HCT116 (cell line): ENCODE results near the gene SBF2. TPM values are rescaled to one million over a fixed set of nuclear protein-coding genes. Genes with fewer than 3 reads are reported as not detected.
"Not testable (repeated sequence)": the region's sequence is repeated elsewhere in the genome, so short reads cannot be mapped to it uniquely, and the experiment has no call there.

Experiments
- ATAC-seq: fragments of 200-7000 bp; cut with Tn5 transposase; 2 replicates; pipeline ENCODE4 v1.9.1; 2020; ENCODE audit warnings: mild to moderate bottlenecking, moderate library complexity
- BruUV-seq: library from RNA; stranded (reverse); fragments of 400-500 nt; replicated peaks from 2 replicates; lab custom pipeline; 2021; lab: Mats Ljungman, UMichigan
- CTCF ChIA-PET: fragments of 300-600 bp; sonication (Branson Sonifier 250); formaldehyde crosslinking; loops from one replicate; lab custom pipeline; 2021; ENCODE audit warnings: antibody characterized with exemption; lab: Charles Lee
- POLR2A ChIA-PET: fragments of 300-600, 350-600 bp; sonication (Branson Sonifier 250); formaldehyde crosslinking; loops from one replicate; lab custom pipeline; 2021; ENCODE audit warnings: antibody characterized with exemption; lab: Charles Lee
- RAD21 ChIA-PET, 2 experiments: fragments of 300-600 bp; sonication (Branson Sonifier 250); formaldehyde crosslinking; loops; one replicate each; lab custom pipeline; 2023; ENCODE audit warnings: low total read pairs in 2 of 2; ENCODE audit not compliant: uncharacterized antibody in 2 of 2, unreplicated experiment in 2 of 2, low non-redundant PET in 1 of 2; lab: Charles Lee
- DNase-seq: peaks from one replicate; pipeline ENCODE4 v3.0.0-alpha.2; 2010; ENCODE audit warnings: low read depth, low spot score
- H2AFZ ChIP-seq: fragments of 200-600 bp; shearing (Covaris generic), sonication (generic); 2 replicates; pipeline ENCODE4 v1.6.1; 2017; ENCODE audit warnings: low read depth, mixed run types, mixed read lengths, antibody characterized with exemption, low read length; ENCODE audit not compliant: poor library complexity, severe bottlenecking
- H3K27ac ChIP-seq: 2 replicates; pipeline ENCODE4 v1.5.1; 2012; ENCODE audit warnings: low read depth, low read length
- H3K27me3 ChIP-seq: fragments of 200-600 bp; sonication (generic); 2 replicates; pipeline ENCODE4 v1.6.1; 2016; ENCODE audit warnings: mixed run types, low read length, mixed read lengths; ENCODE audit not compliant: insufficient read depth
- H3K36me3 ChIP-seq, 2 experiments: fragments of 200-500 bp in 1 of 2; fragments of 200-600 bp in 1 of 2; sonication (Bioruptor generic) in 1 of 2; sonication (generic) in 1 of 2; 2 replicates each; pipeline versions ENCODE4 v1.5.1 to v1.6.1; 2014 to 2016; ENCODE audit warnings: low read length in 2 of 2, inconsistent platforms in 1 of 2, mixed read lengths in 1 of 2, mixed run types in 1 of 2; ENCODE audit not compliant: insufficient read depth in 2 of 2, control insufficient read depth in 1 of 2
- H3K4me1 ChIP-seq, 2 experiments: fragments of 200-600 bp in 1 of 2; sonication (generic) in 1 of 2; 2 replicates each; pipeline versions ENCODE4 v1.5.1 to v1.6.1; 2012 to 2017; ENCODE audit warnings: low read length in 2 of 2, inconsistent platforms in 1 of 2, mild to moderate bottlenecking in 1 of 2, mixed read lengths in 1 of 2, mixed run types in 1 of 2, moderate library complexity in 1 of 2; ENCODE audit not compliant: insufficient read depth in 2 of 2, control insufficient read depth in 1 of 2
- H3K4me2 ChIP-seq: fragments of 200-600 bp; sonication (generic); 2 replicates; pipeline ENCODE4 v1.6.1; 2017; ENCODE audit warnings: mixed run types, low read length, mixed read lengths
- H3K4me3 ChIP-seq, 2 experiments: fragments of 200-600 bp in 1 of 2; sonication (generic) in 1 of 2; replicated peaks in 1 of 2; 2 replicates each; pipeline ENCODE4 v1.5.1; 2011 to 2016; ENCODE audit warnings: low read length in 2 of 2, control low read depth in 1 of 2, low read depth in 1 of 2, mild to moderate bottlenecking in 1 of 2, mixed read lengths in 1 of 2, mixed run types in 1 of 2
- H3K79me2 ChIP-seq: fragments of 200-600 bp; sonication (generic); 2 replicates; pipeline ENCODE4 v1.6.1; 2017; ENCODE audit warnings: mild to moderate bottlenecking, mixed run types, low read length, moderate library complexity, mixed read lengths; ENCODE audit not compliant: insufficient read depth
- H3K9ac ChIP-seq: fragments of 200-600 bp; sonication (generic); 2 replicates; pipeline ENCODE4 v1.6.1; 2016; ENCODE audit warnings: low read length, mixed read lengths
- H3K9me2 ChIP-seq: fragments of 200-600 bp; sonication (generic), shearing (Covaris generic); 2 replicates; pipeline ENCODE4 v1.6.1; 2017; ENCODE audit warnings: mixed run types, mild to moderate bottlenecking, moderate library complexity; ENCODE audit not compliant: insufficient read depth
- H3K9me3 ChIP-seq, 2 experiments: fragments of 200-500 bp in 1 of 2; fragments of 200-600 bp in 1 of 2; sonication (Bioruptor generic) in 1 of 2; sonication (generic) in 1 of 2; 2 replicates each; pipeline ENCODE4 v1.6.1; 2014 to 2017; ENCODE audit warnings: low read length in 2 of 2, mixed read lengths in 2 of 2, inconsistent platforms in 1 of 2, low read depth in 1 of 2, mild to moderate bottlenecking in 1 of 2, mixed run types in 1 of 2, moderate library complexity in 1 of 2; ENCODE audit not compliant: control insufficient read depth in 1 of 2, insufficient read depth in 1 of 2
- H4K20me1 ChIP-seq: fragments of 200-600 bp; sonication (generic), shearing (Covaris generic); 2 replicates; pipeline ENCODE4 v1.6.1; 2017; ENCODE audit warnings: mixed run types, mild to moderate bottlenecking, moderate library complexity; ENCODE audit not compliant: insufficient read depth
- CBX3 ChIP-seq: IDR thresholded peaks from 2 replicates; pipeline ENCODE4 v1.6.1; 2012; ENCODE audit warnings: low read depth
- EGR1 ChIP-seq: IDR thresholded peaks from 2 replicates; pipeline ENCODE4 v1.6.1; 2012; ENCODE audit warnings: low read depth
- EZH2 ChIP-seq: fragments of 200-600 bp; sonication (generic); IDR thresholded peaks from 2 replicates; pipeline ENCODE4 v1.6.1; 2017; ENCODE audit warnings: antibody characterized with exemption, mixed run types
- EZH2phosphoT487 ChIP-seq: fragments of 200-600 bp; IDR thresholded peaks from 2 replicates; pipeline ENCODE4 v1.6.1; 2018; ENCODE audit warnings: antibody characterized with exemption, borderline replicate concordance
- REST ChIP-seq: IDR thresholded peaks from 2 replicates; pipeline ENCODE4 v1.6.1; 2012; ENCODE audit warnings: low read depth
- SP1 ChIP-seq: IDR thresholded peaks from 2 replicates; pipeline ENCODE4 v1.6.1; 2012; ENCODE audit warnings: low read depth
- SRF ChIP-seq: IDR thresholded peaks from 2 replicates; pipeline ENCODE4 v1.6.1; 2012; ENCODE audit warnings: low read depth
- ZNF274 ChIP-seq: fragments of 200-500 bp; sonication (Bioruptor generic); IDR thresholded peaks from 2 replicates; pipeline ENCODE4 v1.6.1; 2014; ENCODE audit warnings: mild to moderate bottlenecking, low read depth, low read length, inconsistent platforms
- intact Hi-C: fragments of 100-400 bp; cut with micrococcal nuclease; formaldehyde crosslinking; loops from 2 replicates; pipeline ENCODE4 v1.10.0; 2022
- total RNA-seq: library from RNA; stranded (reverse); gene quantifications from one replicate; pipeline ENCODE4 v1.2.1, GENCODE V29; 2021; ENCODE audit not compliant: unreplicated experiment

Gene SBF2
- total RNA-seq, 1 experiment from 2014 or later = 35.0 TPM

- POLR2A ChIA-PET = no interaction called here
- DNase-seq = no peak
- Histone ChIP-seq H3K4me1 (no peaks in the 10 kb centered on the region), H3K4me3 (no peak overlapping the region), H3K27me3 (no peaks in the 10 kb centered on the region), H3K4me2 (no peak overlapping the region), H3K27ac (no peak overlapping the region), H4K20me1 (no peaks in the 10 kb centered on the region), H3K79me2 (no peaks in the 10 kb centered on the region)
- RAD21 ChIA-PET = no interaction called here
- no peak for TF ChIP-seq SP1
- no peak for TF ChIP-seq EZH2phosphoT487
- TF ChIP-seq CBX3 = no peak
- no peak for TF ChIP-seq REST
- no peak for TF ChIP-seq EGR1
- TF ChIP-seq SRF = no peak
- no peak for TF ChIP-seq EZH2
- no peak for TF ChIP-seq ZNF274
- TF ChIP-seq, all 23 proteins: peak for 0
- BruUV-seq = no TSS peak
- intact Hi-C loops = no loop called here
- Histone ChIP-seq H3K9ac (no peak overlapping the region), H3K9me2 (no peaks in the 10 kb centered on the region), H3K9me3 (no peaks in the 10 kb centered on the region), H3K36me3 (no peaks in the 10 kb centered on the region), H2AFZ (no peak overlapping the region)
- CTCF ChIA-PET = no interaction called here
- no peak for ATAC-seq
These were observed 352.0 kb downstream of the SBF2 start for GRCh38 chr11:9941991-9942390.

GRCh38 chr11:9939150-9939549 is 354.9 kb downstream of the SBF2 start:
- DNase-seq, H3K4me2 ChIP-seq, H4K20me1 ChIP-seq, H3K9ac ChIP-seq, POLR2A ChIA-PET, BruUV-seq, intact Hi-C loops, H3K27me3 ChIP-seq, H3K36me3 ChIP-seq, H3K79me2 ChIP-seq, H3K9me2 ChIP-seq, CTCF ChIA-PET, H3K27ac ChIP-seq, RAD21 ChIA-PET, ATAC-seq, H3K9me3 ChIP-seq, H3K4me1 ChIP-seq, H2AFZ ChIP-seq, H3K4me3 ChIP-seq: not testable (repeated sequence)
